ENCODE results near the gene NPTXR.

Gene NPTXR

DNA sequence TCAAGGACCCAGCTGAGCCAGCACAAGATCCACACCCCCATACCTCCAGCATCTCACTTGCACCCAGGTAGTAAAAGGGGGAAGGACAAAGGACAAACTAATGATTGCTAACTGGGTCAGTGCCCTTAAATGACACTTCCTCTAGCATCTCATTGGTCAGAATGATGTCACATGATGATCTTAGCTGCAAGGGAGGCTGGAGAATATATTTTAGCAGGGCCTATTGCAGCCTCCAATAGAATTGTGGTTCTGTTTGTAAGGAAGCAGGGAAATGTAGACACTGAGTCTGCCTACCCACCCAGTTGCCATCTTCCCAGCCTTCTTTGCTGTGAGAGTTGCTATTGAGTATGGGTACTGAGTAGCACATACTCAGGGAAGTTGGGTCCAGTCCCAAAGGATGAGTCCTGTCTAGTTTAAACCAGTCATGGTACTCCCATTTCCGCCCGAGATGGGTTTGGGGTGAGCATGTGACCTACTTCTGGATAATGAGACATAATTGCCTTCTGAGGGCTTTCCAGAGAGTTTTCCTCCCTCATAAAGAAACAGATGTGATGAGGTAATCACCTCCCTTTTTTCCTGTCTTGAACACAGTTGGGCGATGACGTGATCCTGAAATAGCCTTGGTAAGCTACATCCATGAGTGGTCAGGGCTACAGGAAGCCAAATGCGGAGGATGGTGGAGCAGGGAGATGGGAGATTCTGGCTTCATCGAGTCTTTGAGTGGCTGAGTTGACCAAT is 44.4 kb downstream of the NPTXR start:
- DNase-seq (ENCODE audit: low read depth, low spot score): no peak

DNA sequence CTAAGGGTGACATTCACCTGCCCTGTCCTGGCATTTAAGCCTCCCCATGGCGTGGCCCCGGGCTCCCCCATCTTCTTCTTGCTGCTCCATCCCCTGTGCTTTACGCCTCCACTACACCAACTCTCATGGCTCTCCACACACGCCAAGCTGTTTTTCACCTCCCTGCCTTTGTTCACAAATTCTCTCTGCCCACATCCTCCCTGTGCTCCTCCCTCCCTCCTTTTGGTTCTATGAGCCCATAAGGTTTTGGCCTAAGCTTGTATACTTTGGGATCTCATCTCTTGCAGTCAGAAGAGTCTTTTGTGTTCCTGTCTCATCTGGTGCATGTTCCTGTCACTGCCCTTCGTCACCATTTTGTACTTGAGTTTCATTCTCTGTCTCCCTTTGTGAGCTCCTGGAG is 45.3 kb downstream of the NPTXR start:
- no peak for DNase-seq (ENCODE audit: low read depth, low spot score)

DNA sequence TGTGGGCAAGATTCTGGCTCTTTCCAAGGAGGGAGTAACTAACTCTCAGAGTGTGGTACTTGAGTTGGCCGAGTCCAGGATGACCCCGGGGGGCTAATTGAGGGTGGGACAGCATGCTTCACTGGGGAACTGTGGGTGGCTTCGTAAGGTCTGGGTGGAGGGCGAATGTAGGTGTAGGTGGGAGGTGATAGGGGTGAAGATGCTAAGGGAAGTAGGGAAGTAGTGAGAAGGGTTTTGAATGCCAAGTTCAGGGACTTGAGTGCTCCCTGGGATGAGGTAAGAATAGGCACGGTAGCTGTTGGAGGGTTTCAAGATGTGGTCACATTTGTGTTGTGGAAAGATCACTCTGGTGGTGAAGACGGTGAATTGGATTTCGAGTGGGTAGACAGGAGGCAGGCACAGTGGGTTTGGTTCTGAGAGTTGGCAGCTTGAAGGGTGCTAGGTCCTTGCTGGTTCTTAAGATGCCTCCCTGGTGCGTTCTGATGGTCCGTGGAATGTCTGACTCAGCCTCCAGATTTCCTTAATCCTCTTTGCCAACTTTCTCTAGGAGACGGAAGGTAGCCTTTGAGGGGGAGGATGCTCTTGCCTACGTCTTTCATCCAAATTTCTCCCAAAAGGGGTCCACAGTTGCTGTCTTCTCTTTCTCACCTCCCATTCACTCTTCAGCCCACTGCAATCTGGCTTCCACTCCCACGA is 47.4 kb downstream of the NPTXR start:
- DNase-seq (ENCODE audit: low read depth, low spot score): no peak

DNA sequence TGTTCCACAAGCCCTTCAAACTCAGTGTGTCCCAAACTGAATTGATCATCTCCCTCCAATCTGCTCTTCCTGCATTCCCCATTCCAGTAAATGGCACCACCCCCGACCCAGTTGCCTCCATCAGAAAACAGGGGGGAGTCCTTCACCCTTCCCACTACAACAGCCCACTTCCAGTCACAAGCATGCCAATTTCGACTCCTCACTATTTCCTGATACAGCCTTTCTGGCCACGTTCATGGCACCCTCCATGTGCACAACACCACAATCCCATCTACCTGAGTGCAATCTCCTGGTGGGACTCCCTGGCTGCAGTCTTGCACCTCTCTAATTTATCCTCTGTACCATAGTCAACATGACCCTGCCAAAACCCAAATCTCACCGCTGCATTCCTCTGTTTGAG is 48.3 kb downstream of the NPTXR start:
- DNase-seq (ENCODE audit: low read depth, low spot score): no peak

DNA sequence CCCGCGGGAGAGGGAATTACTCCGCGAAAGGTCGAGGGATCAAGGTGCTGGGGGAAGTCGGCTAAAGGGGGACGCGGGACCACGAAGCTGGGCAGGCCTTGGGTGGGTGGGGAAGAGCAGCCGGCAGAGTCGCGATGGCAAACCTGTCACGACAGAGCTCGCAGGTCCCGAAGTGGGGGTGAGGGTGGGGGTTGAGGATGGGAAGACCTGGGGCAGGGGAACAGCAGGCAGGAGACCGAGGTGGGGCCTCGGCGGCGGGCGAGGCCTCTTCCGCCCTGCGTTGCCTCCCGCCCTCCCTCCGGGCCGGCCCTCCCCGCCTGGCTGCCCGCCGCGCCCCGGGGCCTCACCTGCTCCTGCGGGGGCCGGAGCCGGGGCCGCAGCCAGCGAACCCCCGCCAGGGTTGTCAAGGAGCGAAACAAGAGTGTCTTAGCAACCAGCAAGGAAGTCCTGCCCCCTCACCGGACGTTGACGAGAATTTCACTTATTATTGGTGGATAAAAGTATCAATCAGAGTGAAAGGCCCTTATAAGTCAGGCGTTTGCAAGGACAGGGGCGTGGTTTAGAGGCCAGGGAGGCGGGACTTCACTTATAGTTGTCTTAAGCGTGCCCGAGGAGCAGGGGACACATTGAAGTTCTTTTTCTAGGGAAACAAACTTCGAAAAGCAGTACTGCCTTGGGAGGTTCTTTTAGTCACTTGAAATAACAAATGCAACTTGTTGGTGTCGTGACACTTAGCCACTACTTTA is 49.9 kb downstream of the NPTXR start, which contains the start of gene DNAL4:
Gene DNAL4 (minus strand): TSS at position 423 of the 746 bp plus-strand sequence. CDS start 11,412 bp downstream, outside the sequence.
- DNase-seq (ENCODE audit: low read depth, low spot score): peak; percentile 83

DNA sequence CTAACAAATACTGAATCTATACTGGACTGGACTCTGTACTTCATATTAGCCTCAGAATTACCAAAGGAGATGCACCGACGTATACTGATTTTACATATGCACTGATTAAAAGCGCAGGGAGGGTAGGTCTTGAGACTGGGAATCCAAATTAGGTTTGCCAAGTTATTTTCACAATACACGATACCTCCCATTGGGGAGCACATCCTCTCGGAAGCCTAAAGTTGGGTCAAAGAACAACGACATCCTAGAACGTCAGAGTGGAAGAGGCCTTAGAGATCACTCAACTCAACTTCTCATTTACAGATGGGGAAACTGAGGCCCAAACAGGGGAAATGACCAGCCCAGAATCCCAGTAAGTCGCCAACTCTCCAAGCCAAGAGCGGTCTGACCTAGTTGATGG is 50.5 kb downstream of the NPTXR start:
- no peak for DNase-seq (ENCODE audit: low read depth, low spot score)

DNA sequence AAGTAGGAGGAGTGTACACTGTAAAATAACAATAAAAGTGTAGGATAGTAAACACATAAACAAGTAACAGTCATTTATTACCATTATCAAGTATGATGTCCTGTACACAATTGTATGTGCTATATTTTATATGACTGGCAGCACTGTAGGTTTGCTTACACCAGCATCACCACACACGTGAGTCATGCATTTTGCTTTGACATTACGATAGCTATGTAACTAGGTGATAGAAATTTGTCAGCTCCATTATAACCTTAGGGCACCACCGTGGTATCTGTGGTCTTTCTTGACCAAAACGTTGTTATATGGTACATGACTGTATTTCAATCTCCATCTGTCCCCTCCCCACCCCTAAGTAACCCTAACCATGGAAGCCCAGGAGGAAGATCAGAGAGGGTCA is 51.0 kb downstream of the NPTXR start:
- no peak for DNase-seq (ENCODE audit: low read depth, low spot score)

DNA sequence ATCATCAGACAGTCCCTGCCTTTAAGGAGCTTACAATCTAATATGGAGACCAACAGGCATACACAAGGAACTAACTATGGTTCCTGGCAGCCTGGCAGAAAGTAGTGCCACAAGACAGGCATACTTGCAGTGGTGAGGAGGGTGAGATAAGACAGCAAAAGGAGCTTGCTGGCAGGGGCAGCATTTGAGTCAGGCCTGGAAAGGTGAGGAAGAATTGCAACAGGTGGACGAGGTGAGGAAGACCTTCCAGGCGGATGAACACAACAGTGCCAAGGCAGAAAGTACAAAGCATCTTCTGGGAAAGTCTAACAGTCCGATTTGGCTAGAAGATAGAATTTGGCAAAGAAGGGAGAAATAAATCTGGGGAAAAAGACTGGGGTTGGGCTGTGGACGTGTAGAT is 54.2 kb downstream of the NPTXR start:
- no peak for DNase-seq (ENCODE audit: low read depth, low spot score)

DNA sequence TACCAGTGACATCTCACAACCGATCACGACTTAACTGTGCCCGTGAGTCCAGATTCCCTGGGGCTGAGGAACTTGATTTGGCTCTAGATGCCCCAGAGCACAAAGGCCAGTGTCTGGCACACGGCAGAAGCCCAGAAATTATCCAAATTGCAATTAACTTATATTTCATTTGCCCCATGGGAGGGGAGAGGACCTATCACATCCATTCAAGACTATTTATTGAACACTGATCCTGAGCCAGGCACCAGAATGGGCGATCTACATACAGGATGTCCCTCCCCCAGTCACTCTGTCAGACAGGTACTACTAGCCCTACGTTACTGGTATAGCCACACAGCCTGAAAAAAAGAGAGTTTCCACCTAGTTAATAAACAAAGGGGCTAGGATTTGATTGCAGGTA is 55.0 kb downstream of the NPTXR start:
- DNase-seq (ENCODE audit: low read depth, low spot score): no peak

DNA sequence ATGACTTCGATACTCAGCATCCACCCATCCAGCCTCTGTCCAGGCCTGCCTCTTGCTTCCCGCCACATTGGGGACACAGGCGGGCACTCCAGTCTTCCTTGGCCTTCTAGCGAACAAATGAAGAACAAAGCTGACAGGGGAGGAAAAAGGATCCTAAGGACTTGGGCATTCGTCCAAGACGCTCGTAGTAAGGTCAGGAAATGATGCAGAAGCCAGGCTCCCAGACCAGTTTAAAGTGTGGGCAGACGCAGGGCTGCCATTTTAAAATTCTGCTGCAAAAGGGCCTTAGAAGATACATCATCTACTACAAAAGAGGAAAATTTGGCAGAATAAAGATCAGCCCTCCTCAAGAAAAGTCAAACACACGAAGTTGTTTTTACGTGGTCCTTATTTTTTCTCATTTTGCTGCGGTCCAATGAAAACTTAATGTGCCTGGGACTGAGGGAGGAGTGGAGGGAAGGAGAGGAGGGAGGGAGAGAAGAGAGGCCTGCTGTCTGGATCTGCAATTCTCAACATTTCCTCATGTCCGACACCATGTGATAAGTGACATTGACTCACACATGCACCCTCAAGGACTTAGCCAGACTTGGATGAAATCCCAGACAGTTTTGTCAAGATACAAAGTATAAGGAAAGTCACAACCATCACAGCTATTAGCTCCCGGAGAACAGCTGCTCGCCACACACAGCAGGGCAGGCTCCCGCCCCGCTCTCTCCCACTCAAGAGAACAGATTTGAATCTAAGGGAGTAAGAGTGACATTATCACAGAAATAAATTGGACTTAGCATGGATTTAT is 55.6 kb downstream of the NPTXR start:
- no peak for DNase-seq (ENCODE audit: low read depth, low spot score)

DNA sequence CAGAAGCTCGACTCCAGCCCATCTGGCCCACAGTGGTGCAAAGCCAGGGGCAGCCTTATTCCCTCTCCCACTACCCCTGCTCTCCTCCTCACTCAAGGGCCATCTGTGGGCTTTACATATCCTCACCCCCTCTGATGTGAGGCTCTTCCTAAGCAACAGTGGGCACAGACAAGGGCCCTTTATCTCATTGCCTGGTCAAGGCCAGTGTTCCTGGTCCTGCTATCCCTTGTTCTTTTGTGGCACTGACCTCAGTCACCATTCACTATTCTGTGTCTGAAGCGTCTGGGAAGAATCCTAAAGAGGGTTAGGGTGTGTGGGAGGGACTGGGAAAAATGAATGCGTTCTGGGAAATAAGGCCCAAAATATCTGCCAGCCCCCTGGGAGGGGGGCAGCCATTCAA is 57.2 kb downstream of the NPTXR start:
- no peak for DNase-seq (ENCODE audit: low read depth, low spot score)

DNA sequence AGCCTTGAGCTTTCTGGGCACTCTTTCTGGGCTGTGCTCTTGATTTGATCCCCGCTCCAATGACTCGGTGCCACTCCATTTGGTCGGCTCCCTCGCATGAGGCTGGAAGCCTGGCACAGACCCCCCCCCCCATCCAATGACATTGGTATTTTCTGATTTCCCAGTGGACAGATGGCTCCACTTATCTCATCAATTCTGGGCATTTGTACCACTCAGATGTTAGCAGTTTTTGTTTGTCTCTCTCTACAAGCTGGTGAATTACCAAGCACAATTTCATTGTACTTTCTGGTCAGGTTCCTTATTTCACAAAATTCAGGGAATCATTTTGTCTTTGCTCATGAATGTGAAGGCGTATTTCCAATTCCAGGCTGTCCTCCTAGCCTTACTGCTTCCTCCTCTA is 59.0 kb downstream of the NPTXR start:
- DNase-seq (ENCODE audit: low read depth, low spot score): no peak

DNA sequence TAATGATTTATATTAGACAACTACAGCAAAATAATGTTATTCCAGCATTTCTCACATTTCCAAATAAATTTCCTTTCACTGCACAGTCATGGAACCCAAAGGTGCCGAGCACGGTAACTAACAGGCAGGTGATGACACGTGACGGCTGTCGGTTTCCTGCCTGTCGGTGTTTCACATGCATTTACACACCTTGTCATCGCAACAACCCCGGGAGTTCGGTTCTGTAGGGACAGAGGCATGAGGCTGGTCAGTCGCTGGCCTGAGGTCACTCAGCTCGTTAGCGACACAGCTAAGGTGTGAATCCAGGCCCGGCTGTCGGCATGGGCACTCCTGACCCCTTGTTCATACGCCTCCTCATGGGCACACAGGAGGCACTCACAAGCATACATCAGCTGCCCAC is 59.8 kb downstream of the NPTXR start:
- no peak for DNase-seq (ENCODE audit: low read depth, low spot score)

DNA sequence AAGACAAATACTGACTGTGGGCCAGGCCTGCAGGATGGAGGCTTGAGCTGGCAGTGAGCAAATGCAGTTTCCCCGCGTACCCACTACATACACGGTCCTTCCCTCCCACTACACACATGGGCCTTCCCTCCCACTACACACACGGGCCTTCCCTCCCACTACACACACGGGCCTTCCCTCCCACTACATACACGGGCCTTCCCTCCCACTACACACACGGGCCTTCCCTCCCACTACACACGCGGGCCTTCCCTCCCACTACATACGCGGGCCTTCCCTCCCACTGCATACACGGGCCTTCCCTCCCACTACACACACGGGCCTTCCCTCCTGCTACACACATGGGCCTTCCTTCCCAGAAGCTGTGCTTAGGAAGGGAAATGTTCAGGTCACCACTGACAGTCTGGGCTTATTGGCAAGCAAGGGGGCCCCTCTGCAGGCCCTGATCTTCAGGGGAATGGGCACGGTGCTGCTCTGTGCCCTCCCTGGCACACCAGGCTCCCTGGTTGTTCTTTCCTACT is 60.7 kb downstream of the NPTXR start:
- no peak for DNase-seq (ENCODE audit: low read depth, low spot score)

DNA sequence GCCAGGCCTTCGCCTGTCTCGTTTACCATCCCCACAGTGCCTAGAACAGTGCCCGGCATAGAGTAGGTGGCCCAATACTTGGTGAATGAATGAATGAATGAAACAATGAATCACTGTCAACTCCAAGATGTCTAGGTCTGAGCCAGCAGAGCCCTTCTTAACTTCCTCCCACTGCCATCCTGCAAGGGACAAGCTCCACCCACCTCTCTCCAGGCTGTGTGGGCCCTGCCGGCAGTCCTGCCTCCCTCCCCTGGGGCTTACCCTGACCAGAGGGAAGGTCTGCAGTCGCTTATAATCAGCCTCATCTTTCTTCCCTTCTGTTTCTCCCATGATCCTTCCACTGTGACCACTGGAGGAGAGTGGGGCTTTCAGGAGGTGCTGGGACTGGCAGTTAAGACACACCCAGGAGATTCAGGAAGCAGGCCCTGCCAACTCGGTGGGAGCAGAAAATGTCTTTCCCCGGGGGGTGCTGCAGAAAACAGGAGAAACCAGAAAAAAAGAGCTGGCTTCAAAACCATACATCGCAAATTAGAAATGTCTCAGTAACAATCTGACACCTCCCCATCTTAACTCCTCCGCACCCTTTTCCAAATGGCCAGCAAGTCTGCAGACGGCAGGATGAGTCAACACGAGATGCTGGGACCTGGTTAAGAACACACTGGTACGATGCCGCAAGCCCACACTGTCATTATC is 61.3 kb downstream of the NPTXR start:
- no peak for DNase-seq (ENCODE audit: low read depth, low spot score)

DNA sequence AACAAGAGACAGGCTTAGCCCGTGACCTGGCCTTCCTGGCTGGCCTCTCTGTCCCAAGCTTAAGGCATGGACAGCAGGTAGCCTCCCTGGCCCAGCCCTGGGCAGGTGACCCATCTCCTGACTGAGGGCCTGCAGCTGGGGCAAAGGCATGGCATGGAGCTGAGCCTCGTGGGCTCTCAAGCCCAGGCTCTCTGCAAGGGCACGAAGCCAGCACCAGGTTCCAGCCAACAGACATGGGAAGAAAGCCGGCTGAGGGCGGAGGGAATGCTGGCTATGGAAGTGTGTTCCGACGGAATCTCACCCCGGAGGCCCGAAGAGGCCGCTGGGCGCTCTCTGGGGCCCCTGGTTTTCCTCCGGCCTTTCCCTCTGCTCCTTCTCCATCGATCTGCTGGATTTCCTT is 62.8 kb downstream of the NPTXR start:
- no peak for DNase-seq (ENCODE audit: low read depth, low spot score)

DNA sequence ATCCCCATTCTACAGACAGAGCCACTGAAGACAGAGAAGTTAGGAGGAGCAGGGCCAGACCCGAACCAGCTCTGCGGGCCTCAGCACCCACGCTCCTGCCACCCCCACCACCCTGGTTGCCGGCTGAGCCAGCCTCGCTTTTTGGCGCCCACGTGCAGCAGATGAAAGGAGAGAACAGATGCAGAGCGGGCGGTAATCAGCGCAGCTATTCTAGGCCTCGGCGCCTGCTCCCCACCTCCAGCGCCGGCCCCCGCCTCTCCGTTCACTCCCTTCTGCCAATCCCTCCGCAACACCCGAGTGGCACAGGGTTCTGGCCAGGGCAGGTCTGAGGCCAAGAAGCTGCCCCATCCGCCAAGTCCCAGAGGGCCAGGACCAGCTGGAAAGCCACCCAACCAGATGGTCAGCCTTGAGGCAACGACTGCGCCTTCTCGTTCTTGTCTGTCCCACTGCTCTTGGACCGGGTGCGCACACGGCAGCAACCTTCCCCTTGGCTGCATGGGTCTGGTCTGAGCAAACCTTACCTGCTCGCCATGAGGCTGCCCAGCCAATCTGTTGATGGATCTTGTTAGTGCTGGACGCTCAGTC is 66.6 kb downstream of the NPTXR start:
- DNase-seq (ENCODE audit: low read depth, low spot score): no peak

DNA sequence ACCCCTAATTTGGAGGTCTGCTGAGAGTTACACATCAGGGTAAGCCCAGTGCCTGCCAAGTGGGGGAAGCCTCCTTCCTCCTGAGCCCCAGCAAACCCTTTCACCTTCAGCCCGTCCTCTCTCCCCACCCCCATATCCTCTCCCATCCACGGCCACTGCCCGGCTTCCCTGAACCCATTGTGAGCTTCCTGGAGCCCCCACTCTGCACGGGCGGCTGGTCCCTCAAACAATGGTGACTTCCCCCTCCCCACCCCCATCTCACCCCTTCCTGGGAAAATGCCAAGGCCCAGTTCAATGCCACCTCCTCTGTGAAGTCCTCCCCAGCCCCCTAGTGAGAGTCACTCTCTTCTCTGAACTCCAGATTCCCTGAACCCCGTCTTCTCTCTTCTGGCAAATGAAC is 67.7 kb downstream of the NPTXR start:
- DNase-seq (ENCODE audit: low read depth, low spot score): no peak

DNA sequence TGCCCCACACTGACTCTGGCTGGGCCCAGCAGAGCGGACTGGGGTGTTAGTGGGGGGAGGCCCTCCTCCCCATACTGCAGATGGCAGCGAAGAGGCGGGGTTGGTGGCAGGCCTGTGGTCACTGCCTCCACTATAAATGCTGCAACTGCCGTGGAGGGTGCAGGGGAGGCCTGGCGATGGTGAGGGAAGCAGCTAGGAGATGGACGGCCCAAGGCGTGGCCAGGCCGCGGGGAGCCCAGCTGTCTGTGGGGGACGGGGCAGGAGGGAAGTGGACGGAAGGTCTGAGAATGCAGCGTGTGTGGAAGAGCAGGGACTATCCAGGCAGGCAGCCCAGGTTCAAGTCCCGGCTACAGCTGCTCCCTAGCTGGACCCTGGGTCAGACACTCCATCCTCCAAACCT is 68.2 kb downstream of the NPTXR start:
- no peak for DNase-seq (ENCODE audit: low read depth, low spot score)

DNA sequence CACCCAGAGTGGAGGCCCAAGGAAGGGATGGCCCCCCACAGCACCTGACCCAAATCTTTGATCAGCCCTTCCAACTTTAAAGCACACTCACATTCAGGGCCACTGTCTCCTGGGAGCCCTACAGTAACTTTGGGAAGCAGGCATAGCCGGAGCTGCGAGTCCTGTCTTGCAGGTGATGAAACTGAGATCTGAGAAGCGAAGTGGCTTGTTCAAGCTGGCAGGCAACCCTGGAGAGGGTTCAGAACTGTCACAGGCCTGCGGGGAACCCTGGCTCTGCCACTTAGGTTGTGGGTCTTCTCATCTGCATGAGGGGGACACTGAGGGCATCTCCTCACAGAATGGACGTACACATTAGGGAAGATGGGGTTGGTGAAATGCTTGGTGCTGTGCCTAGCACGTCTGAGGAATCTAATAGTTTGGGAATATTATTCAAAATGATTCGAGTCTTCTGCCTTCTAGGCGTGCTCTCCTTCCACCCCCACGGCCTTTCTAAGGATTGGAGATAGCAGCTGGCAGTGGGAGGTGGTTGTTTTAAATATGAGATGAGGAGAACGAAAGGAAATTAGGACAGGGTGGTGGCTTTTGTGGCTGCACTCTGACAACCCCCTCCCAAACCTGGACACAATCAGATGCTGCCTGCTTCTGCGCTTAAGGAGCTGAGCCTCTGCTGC is 69.2 kb downstream of the NPTXR start:
- no peak for DNase-seq (ENCODE audit: low read depth, low spot score)

Measured in activated CD4-positive, CD25-positive, alpha-beta regulatory T cell treated with anti-CD3 and anti-CD28 coated beads, Interleukin-2, amount 50 U/mL, for 16 hours (primary cell).